GM19455 (cell line): Measurements from ENCODE around the gene FBXL12.
"Not testable (repeated sequence)": the region's sequence is repeated elsewhere in the genome, so short reads cannot be mapped to it uniquely, and the experiment has no call there.

Experiments used
- ATAC-seq: cut with Tn5 transposase; IDR thresholded peaks from one replicate; pipeline ENCODE4 v1.9.1; 2021; ENCODE audit not compliant: unreplicated experiment

The FBXL12 gene

DNA sequence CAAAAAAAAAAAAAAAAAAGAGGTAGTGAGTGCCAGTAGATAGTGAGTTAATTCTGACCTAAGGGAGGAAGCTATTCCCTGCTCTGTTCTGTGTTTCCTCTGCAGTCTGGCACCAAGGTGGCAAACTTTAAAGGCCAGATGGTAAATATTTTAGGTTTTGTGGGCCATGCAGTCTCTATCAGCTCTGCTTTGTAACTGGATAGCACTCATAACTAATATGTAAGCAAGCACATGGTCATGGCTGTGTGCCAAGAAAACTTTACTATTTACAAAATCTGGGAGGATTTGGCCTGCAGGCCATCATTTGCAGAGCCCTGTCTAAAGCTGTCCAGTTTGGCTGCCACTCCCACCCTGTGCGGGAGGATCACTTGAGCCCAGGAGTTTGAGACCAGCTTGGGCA lies 20.5 kb upstream of the FBXL12 start:
- ATAC-seq: no peak

DNA sequence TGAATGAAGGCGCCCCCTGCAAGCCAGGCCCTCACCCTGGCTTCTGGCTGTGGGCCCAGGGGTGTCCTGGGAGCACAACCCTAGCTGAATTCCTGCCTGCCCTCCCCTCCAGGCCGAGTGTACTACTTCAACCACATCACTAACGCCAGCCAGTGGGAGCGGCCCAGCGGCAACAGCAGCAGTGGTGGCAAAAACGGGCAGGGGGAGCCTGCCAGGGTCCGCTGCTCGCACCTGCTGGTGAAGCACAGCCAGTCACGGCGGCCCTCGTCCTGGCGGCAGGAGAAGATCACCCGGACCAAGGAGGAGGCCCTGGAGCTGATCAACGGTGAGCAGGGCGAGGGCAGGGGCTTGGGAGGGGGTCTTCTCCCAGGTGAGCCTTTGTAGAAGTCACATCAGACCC lies 19.4 kb upstream of the FBXL12 start:
- ATAC-seq: no peak

DNA sequence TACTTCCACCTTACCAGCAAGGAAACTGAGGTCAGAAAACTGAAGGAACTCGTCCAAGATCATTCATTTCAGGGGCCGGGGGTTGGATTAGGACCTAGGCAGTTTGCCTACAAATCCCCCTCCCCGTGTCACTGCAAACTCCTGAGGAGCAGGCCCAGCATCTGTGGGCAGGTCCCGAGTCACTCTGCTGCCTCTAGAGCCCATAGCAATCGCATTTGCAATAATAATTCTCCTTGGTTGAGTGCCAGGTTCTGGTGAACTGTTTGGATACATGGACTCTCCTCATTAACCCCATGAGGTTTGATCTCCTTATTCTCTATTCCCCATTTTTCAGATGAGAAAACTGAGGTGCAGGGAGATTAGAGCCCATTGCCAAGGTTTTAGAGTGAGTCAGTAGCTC lies 17.1 kb upstream of the FBXL12 start:
- ATAC-seq: no peak

DNA sequence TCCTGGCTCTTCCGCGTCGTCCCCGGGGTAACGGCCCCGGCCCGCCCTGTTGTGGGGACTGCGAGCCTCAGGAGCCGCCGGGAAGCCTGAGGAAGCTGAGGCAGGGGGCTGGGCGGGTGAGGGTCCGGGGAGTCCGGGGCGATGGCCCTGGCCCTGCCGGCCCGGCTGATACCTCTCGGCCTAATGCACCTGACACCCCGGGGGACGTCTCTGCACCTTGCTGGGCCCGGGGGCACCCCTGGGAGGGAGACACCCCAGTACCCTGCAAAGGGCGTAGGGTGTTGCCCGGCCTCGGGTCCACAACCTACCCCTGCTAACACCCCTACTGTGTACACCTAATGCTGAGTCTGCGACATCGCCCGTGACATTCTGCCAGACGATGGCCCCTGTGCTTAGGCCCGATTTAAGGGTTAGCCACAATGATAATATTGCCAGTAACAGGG lies 16.6 kb upstream of the FBXL12 start:
- ATAC-seq: no peak

DNA sequence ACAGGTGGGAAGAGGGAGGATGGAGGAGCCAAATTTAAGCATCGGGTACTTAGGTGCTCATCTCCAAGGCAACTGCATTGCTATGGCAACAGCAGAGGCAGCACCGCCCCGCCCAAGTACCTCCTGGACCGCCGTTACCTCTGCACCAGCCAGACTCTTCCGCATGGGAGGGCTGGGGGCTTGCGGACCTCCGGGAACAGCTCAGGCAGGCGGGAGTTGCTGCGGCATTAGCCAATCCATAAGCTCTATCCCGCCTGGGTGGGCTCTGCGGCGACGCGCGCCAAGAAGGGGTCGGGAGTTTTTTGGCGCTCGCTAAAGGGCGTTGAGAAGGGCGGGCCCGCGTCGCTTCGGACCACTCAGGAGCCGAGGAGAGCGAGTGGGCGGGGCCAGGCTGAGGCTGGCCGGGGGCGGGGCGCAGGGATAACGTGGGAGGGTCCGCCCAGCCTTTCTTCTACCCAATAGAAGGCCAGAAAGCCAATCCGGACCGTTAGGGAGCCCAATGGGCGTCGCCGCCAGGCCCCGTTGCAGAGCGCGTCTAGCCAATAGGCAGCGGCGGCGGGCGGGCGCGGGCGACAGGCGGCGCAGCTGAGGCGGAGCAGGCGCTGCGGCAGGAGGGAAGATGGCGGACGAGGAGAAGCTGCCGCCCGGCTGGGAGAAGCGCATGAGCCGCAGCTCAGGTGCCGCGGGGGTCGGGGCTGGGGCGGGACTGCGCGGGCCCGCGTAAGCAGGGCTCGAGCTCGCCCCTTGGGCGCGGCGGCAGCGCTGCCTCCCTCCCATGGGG lies 16.0 kb upstream of the FBXL12 start, which contains the start of gene PIN1:
Gene PIN1, plus strand, starts transcription at position 593 of the 781 bp plus-strand sequence. Its CDS starts 27 bp downstream, at position 620.
- ATAC-seq: peak; percentile 93

DNA sequence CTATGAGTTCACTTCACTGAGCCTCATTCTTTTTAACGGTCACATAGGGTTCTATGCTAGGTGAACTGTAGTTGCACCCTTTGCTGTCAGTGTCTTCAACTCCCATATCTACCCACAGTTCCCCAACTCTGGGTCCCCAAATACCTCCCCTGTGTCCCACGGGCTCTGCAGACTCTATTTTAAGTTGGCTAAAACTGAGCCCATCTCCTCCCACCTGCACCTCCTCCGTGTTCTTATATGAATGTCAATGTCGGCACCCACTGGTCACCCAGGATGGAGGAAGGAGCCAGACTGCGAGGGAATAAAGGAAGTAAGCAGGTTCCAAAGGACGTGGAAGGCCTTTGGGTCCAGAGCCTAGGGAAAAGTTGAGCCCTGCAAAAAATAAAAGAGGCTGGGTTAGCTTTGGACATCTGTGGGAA lies 15.4 kb upstream of the FBXL12 start:
- ATAC-seq: no peak

DNA sequence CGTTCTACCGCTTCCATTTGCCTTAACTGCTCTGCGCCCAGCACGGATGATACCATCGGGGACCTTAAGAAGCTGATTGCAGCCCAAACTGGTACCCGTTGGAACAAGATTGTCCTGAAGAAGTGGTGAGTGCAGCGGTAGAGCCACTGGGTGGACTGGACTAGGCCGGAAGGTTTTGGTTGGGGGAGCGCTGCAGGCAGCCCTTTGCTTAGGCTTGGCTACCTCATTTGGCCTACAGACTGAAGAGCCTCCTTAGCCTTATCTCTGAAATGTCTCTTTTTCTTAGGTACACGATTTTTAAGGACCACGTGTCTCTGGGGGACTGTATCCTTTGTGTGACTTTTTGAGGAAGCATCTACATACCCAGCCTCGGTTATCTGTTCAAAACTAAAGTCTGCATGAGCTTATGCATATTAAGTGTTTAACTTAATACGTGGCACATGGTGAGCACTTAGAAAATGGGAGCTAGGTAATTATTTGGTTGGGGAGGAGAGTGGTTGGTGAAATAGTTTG lies 9.7 kb upstream of the FBXL12 start:
- ATAC-seq: no peak

DNA sequence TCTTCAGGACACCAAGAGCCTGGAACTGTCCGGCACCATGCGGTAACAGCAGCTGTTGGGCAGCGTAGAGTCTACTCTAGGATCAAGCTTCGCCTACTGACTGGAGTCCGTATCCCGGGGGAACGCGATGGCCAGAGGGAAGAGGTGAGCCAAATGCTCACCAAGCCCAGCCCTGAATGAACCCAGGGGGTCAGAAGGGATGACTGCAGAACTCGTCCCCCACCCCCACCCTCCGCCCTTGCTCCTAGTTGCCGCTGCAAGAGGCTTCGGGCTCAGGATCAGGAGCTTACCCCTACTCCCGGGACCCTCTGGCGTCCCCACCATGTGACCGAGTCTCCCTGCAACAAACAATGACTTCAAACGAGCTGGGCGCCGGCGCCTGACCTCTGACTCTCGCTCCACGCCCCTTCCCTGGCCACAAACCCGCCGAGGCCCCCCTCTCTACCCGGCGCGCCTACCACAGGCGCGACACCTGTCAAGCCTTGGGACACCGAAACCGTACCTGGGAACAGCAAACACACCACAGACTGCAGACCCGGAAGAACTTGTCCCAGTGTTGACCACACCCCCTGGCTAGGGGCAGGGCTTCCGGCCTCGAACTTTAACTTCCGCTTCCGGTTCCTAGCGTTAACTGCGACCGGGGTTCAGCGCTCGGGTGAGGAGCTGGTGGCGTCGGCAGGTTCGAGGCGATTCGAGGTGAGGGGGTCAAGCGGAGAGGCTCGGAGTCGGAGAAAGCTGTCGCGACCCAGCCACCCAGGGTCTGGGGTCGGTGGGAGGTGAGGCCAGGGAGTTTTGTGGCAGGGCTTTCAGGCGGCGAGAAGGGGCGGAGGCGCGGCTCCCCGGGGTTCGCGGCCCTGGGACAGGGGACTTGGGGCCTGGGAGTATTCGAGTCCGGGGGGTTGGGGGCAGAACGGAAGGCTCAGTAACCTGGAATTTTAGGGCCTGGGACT lies 8.7 kb upstream of the FBXL12 start, which contains the start of gene UBL5:
Gene UBL5, plus strand, starts transcription at position 630 of the 950 bp plus-strand sequence. CDS start 420 bp downstream, outside the sequence.
- ATAC-seq: peak; percentile 81

DNA sequence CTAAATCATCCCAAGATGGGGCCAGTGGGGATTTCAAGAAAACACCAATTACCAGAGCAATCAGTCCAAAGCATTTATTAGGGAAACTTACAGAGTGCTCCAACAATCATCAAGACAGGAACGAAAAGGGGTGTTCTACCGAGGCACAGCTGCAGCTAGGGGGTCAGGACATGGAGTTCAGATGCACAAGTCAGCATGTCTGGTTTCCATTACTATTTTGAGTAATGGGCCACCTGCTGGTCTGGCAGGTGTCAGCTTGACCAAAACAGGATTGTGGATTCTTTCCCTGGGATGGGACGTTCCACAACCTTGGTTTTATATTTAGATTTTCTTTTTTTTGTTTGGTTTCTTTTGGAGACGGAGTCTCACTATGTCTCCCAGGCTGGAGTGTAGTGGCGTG lies 4.9 kb upstream of the FBXL12 start:
- ATAC-seq: no peak

DNA sequence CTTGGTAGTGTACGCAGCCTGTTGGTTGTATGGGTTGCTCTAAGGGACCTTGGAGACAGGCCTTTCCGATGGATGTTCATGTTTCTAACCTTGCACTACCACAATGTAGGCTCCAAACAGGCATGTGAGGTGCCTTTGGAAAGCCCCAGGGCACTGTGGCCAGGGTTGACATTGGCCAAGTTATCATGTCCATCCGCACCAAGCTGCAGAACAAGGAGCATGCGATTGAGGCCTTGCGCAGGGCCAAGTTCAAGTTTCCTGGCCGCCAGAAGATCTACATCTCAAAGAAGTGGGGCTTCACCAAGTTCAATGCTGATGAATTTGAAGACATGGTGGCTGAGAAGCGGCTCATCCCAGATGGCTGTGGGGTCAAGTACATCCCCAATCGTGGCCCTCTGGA lies 1.2 kb upstream of the FBXL12 start:
- ATAC-seq: not testable (repeated sequence)

DNA sequence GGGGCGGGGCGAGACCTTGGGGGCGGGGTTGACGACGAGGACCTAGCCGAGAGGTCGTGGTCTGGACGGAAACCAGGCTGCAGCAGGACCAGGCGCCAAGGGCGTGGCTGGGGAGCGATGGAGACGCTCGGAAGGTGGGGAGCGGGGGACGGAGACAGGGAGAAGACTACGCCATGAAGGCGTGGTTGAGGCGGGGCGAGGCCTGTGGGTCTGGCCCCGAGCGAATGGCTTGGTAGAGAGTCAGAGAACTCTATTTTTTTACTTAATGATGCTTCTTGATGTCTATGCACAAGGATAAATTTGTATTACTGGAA lies 674 bp upstream of the FBXL12 start:
- ATAC-seq: no peak

DNA sequence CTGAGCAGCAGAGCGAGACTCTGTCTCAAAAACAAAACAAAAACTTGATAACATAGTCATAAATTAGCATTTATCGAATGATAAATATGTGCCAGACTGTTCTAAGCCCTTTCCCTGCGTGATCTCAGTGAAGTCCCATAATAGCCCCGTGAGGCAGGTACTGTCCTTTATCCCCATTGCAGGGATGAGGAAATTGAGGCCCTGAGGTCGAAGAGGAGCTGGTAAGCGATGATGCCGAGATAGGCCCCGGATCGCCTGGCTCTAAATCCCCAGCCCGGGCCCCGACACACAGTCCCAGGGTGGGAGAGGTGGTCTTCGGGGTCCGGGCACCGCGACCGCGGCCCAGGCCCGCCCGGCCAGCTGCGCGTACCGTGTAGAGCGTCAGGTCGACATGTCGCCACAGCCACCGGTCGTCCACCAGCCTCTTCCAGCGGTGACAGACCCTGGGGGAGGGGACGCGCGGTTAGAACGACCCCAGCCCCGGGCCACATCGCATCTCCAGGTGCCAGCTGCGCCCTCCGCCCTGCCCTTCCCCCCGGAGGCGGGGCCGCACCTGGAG lies 625 bp downstream of the FBXL12 start:
- ATAC-seq: no peak

DNA sequence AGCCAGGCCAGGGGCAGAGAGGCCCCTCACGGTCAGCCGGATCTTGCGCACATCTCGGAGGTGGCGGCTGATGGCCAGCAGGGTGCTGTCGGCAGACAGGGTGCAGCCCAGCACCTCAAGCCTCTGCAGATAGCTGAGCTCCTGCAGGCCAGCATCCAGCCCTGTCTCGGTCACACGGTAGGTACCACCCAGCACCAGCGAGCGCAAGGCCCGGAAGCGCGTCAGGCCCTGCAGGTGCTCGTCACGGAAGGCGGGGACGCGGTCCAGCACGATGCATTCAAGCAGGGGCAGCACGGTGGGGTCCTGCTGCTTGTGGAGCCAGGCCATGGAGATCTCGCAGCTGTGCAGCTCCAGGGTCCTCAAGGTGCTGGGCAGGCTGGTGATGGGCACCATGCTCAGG lies 7.7 kb downstream of the FBXL12 start:
- ATAC-seq: no peak

DNA sequence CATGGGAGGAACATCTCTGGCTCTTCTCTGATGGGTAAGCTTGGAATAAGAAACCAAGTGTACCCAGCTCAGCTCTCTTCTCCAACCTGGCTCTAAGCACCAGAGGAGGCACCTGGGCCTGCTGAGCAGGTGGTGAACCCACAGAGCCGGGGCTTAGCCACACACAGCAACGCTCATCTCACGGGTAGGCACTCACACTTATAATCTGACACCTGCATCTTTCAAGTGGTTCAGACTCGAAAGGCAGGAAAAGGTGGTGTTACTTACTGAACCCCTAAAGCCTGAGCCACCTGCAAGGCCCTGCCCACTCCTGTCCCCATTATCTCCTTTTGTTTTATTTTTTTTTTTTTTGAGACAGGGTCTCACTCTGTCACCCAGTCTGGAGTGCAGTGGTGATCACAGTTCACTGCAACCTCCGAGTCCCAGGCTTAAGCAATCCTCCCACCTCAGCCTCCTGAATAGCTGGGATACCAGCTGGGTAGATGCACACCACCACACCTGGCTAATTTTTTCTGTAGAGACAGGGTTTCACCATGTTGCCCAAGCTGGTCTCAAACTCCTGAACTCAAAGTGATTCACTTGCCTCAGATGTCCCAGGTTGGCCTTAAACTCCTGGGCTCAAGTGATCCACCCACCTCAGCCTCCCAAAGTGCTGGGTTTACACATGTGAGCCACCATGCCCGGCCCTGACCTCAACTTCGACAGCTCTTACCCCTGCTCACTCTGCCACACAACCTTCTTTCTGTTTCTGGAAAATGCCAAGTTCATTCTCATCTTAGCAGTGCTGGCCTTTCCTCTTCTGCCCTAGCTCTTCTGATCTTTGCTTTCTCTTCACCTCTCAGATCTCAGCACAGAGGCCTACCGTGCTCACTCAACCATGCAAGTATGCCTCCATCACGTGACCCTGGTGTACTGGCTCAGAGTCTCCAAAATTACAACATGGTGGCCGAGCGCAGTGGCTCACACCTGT lies 9.7 kb downstream of the FBXL12 start:
- no peak for ATAC-seq

DNA sequence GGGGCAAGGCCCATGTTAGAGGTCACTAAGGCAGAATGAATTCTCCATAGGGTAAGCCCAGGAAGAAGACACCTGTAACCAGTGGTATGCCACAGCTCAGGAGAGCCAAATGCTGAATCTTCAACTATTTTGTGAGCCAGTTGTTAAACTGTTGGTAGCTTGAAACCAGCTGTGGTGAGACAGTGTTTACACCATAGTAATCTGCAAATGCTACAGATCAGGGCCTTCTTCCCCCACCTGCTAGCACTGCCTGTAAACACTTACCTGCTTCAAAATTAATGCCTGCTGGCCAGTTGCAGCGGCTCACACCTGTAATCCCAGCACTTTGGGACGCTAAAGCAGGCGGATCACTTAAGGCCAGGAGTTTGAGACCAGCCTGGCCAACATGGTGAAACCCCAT lies 12.1 kb downstream of the FBXL12 start:
- ATAC-seq: no peak

DNA sequence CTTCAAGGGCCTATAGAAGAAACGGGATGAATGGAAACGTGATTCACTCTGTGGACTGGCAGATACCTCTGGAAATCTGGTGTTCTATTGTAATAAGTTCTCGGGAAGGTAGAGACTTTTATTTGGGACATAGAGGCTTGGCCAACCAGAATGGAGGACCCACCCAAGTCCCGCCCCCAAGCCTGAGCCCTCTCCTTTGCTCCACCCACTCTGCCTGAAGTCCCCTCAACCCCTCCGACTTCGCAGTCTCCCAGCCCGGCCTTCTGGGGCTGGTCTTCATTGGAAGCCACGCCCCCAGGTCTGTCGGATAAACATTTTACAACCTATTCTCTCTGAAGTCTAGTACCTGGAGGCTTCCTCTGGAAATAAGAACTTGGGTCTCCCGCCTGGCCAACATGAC lies 16.9 kb downstream of the FBXL12 start:
- ATAC-seq: no peak

DNA sequence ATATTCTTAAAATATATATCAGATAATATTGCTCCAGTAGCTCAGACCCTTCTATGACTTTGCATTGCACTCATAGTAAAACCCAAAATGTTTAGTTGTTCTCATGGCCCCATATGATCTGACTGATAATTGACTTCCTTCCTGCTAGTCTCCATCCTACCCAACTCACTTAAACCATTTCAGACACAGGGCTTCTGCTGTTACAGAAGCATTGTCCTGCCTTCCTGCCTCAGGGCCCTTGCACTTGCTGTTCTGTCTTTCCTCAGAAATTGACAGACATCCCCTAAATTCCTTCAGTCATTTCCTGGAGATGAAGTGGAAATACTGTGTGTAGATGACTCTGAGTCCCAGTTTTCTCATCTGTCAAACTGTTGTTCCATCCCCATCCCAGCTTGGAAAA lies 19.7 kb downstream of the FBXL12 start:
- no peak for ATAC-seq

DNA sequence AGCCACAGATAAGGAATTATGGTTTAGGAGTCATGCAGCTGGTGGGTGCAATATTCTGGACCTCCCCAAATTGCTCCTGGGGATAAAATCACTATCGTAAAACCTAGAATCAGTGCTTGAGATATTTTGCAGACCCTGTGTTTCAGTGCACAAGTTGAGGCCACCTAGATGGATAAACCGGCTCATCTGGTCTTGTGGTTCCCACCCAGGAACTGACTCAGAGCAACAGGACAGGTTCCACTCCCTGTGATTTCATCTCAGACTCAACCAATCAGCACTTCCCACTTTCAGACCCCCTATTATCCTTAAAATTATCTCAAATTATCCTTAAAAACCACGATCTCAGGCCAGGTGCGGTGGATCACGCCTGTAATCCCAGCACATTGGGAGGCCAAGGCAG lies 21.0 kb downstream of the FBXL12 start:
- ATAC-seq: no peak

DNA sequence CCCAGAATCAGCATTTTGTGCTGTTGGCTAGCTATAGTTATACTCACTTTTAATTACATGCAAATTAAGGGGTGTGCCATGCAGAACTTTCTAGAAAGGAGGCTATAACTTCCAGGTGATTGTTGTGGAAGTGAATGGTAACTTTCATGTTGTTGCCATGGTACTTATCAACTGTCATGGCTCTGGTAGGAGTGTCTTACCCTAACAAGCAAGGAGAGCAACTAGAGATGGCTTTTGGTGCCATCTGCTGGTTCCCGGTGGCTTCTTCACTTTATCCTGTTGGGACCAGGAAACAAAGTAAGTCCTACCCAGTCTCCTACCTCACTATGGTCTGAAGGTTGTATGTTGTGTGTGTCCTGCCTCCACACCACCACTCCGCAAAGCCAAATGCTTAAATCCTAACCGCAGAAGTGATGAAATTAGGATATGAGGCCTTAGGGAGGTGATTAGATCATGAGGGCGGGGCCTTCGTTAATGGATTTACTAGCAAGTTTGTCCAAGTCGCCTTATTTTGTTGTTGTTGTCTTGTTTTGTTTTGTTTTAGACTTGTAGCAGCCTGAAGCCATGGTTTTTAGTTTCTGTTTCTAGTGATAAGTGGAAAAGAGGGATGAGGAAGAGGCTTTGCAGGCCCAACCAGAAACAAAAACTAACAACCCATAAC lies 22.6 kb downstream of the FBXL12 start:
- ATAC-seq: no peak
